IMR-90 (cell line): ENCODE measurements around the gene PAK1IP1. TPM values are rescaled to one million over a fixed set of nuclear protein-coding genes. Genes with fewer than 3 reads are reported as not detected.

Source experiments
- ATAC-seq: fragments of 200-7000 bp; cut with Tn5 transposase; 2 replicates; pipeline ENCODE4 v1.9.1; 2020; ENCODE audit warnings: low read depth, mild to moderate bottlenecking, moderate library complexity
- BruUV-seq: library from RNA; stranded (reverse); fragments of 400-500 nt; replicated peaks from 2 replicates; lab custom pipeline; 2021; lab: Mats Ljungman, UMichigan
- CTCF ChIA-PET: fragments of 300-600 bp; formaldehyde crosslinking; extraction: SDS; loops from one replicate; lab custom pipeline; 2021; ENCODE audit warnings: antibody characterized with exemption; lab: Yijun Ruan, JAX
- POLR2A ChIA-PET: fragments of 300-600 bp; sonication (Branson Sonifier 250); formaldehyde crosslinking; loops from one replicate; lab custom pipeline; 2022; ENCODE audit warnings: antibody characterized with exemption; ENCODE audit not compliant: unreplicated experiment; lab: Charles Lee
- DNase-seq: peaks from one replicate; pipeline ENCODE4 v3.0.0; 2013
- H2AFZ ChIP-seq: replicated peaks from 2 replicates; pipeline ENCODE3; 2013; ENCODE audit warnings: low read length, mild to moderate bottlenecking; ENCODE audit not compliant: poor library complexity
- H2AK5ac ChIP-seq: 2 replicates; pipeline ENCODE4 v1.6.1; 2013; ENCODE audit warnings: low read depth, low read length, inconsistent platforms
- H2AK9ac ChIP-seq: replicated peaks from 2 replicates; pipeline ENCODE3; 2013; ENCODE audit warnings: mild to moderate bottlenecking, low read depth, low read length, moderate library complexity; ENCODE audit not compliant: poor library complexity
- H2BK120ac ChIP-seq: 2 replicates; pipeline ENCODE4 v1.6.1; 2013; ENCODE audit warnings: low read depth, low read length, inconsistent platforms
- H2BK15ac ChIP-seq: 3 replicates; pipeline ENCODE4 v1.6.1; 2013; ENCODE audit warnings: low read depth, low read length, inconsistent platforms
- H2BK20ac ChIP-seq: 2 replicates; pipeline ENCODE4 v1.6.1; 2013; ENCODE audit warnings: low read depth, mild to moderate bottlenecking, inconsistent platforms, low read length, moderate library complexity
- H2BK5ac ChIP-seq: 2 replicates; pipeline ENCODE4 v1.6.1; 2013; ENCODE audit warnings: mild to moderate bottlenecking, low read depth, low read length, inconsistent platforms; ENCODE audit not compliant: poor library complexity, severe bottlenecking
- H3K14ac ChIP-seq: replicated peaks from 2 replicates; pipeline ENCODE4 v1.6.1; 2013; ENCODE audit warnings: low read depth, low read length, inconsistent platforms
- H3K18ac ChIP-seq: 2 replicates; pipeline ENCODE4 v1.6.1; 2013; ENCODE audit warnings: low read depth, low read length, control low read depth
- H3K23ac ChIP-seq: 2 replicates; pipeline ENCODE4 v1.6.1; 2013; ENCODE audit warnings: low read depth, low read length, inconsistent platforms
- H3K27ac ChIP-seq: 2 replicates; pipeline ENCODE4 v1.5.1; 2013; ENCODE audit warnings: mild to moderate bottlenecking, control low read depth, low read length; ENCODE audit not compliant: insufficient read depth
- H3K27me3 ChIP-seq: 2 replicates; pipeline ENCODE4 v1.6.1; 2013; ENCODE audit warnings: low read length; ENCODE audit not compliant: control insufficient read depth, insufficient read depth
- H3K36me3 ChIP-seq: 2 replicates; pipeline ENCODE4 v1.6.1; 2013; ENCODE audit warnings: low read length, mixed read lengths; ENCODE audit not compliant: control insufficient read depth, insufficient read depth
- H3K4ac ChIP-seq: 2 replicates; pipeline ENCODE4 v1.6.1; 2013; ENCODE audit warnings: low read depth, low read length, inconsistent platforms
- H3K4me1 ChIP-seq: 2 replicates; pipeline ENCODE4 v1.6.1; 2013; ENCODE audit warnings: low read length, mixed read lengths; ENCODE audit not compliant: control insufficient read depth, insufficient read depth
- H3K4me2 ChIP-seq: 2 replicates; pipeline ENCODE4 v1.6.1; 2013; ENCODE audit warnings: low read depth, mild to moderate bottlenecking, control low read depth, low read length, moderate library complexity
- H3K4me3 ChIP-seq: 2 replicates; pipeline ENCODE4 v1.5.1; 2013; ENCODE audit warnings: low read depth, mild to moderate bottlenecking, control low read depth, low read length, moderate library complexity; ENCODE audit not compliant: insufficient read depth
- H3K56ac ChIP-seq: 2 replicates; pipeline ENCODE4 v1.6.1; 2013; ENCODE audit warnings: low read length, inconsistent platforms; ENCODE audit not compliant: insufficient read depth; ENCODE audit errors: extremely low read depth
- H3K79me1 ChIP-seq, 2 experiments: 2 replicates each; pipeline ENCODE4 v1.6.1; 2013; ENCODE audit warnings: low read length in 2 of 2, inconsistent platforms in 1 of 2, low read depth in 1 of 2
- H3K9ac ChIP-seq: 2 replicates; pipeline ENCODE4 v1.6.1; 2013; ENCODE audit warnings: low read depth, low read length, control low read depth
- H3K9me1 ChIP-seq: 2 replicates; pipeline ENCODE4 v1.6.1; 2013; ENCODE audit warnings: low read length, inconsistent platforms; ENCODE audit not compliant: insufficient read depth
- H3K9me3 ChIP-seq: 2 replicates; pipeline ENCODE4 v1.6.1; 2013; ENCODE audit warnings: low read length; ENCODE audit not compliant: control insufficient read depth, insufficient read depth
- H4K20me1 ChIP-seq: 2 replicates; pipeline ENCODE4 v1.6.1; 2013; ENCODE audit warnings: low read length, inconsistent platforms; ENCODE audit not compliant: insufficient read depth
- H4K5ac ChIP-seq: 2 replicates; pipeline ENCODE4 v1.6.1; 2013; ENCODE audit warnings: mild to moderate bottlenecking, low read depth, low read length, control low read depth
- H4K8ac ChIP-seq, 2 experiments: 2 replicates each; pipeline ENCODE4 v1.6.1; 2013; ENCODE audit warnings: low read depth in 2 of 2, low read length in 2 of 2, control low read depth in 1 of 2, inconsistent platforms in 1 of 2
- H4K91ac ChIP-seq: 2 replicates; pipeline ENCODE4 v1.6.1; 2013; ENCODE audit warnings: low read depth, low read length, inconsistent platforms; ENCODE audit not compliant: insufficient read depth
- RAD21 ChIP-seq: IDR thresholded peaks from 2 replicates; pipeline ENCODE4 v1.6.1; 2012; ENCODE audit warnings: low read length, improper control_type of control experiment
- WGBS, 2 experiments: methylation state at CpG; one replicate each; pipeline versions ENCODE4 v1.1.5 to v1.1.7; 2013; ENCODE audit warnings: missing lambda C conversion rate in 2 of 2; ENCODE audit not compliant: insufficient read length in 1 of 2; ENCODE audit errors: extremely low coverage in 2 of 2; 5-methylcytosine and 5-hydroxymethylcytosine counted together
- dilution Hi-C: fragments of 300-500 bp; cut with HindIII; formaldehyde crosslinking; loops from one replicate; pipeline ENCODE4 v1.14.3; 2018; ENCODE audit warnings: low sequenced_read_pairs; ENCODE audit not compliant: unreplicated experiment
- in situ Hi-C: fragments of 300-500 bp; cut with MboI; formaldehyde crosslinking; loops from 3 replicates; pipeline ENCODE4 v1.14.3; 2019; ENCODE audit warnings: low sequenced_read_pairs, inconsistent platforms, mixed read lengths
- intact Hi-C: fragments of 100-400 bp; cut with micrococcal nuclease; formaldehyde crosslinking; loops from 2 replicates; pipeline ENCODE4 v1.10.0; 2022
- polyA plus RNA-seq, 3 experiments: library from polyadenylated mRNA; depleted of rRNA; stranded (reverse); fragments of >200 nt; gene quantifications; 2 replicates each; pipeline ENCODE4 v1.2.3, GENCODE V29; 2012; ENCODE audit warnings: low replicate concordance in 1 of 3
- total RNA-seq: library from RNA; depleted of rRNA; stranded (reverse); fragments of >200 nt; gene quantifications from 2 replicates; pipeline ENCODE4 v1.2.3, GENCODE V29; 2012

Gene PAK1IP1
- total and polyA plus RNA-seq, 2 of the 4 experiments (the other 2 are of a cell fraction) = 16.9 to 22.9 TPM

GRCh38 chr6:10692965-10693538 lies 1.7 kb upstream of the PAK1IP1 start:
- in situ Hi-C loops (no loop called here), intact Hi-C loops (loop anchor here (5.0 kb wide), 1 partner anchor 69 kb away; no protein-coding TSS in a partner anchor), dilution Hi-C loops (no loop called here)
- no peak for TF ChIP-seq RAD21
- no peak overlapping the region for H2BK15ac ChIP-seq
- peak overlapping the region; percentile 48 to 97; a peak in 2 of 4 replicates for H4K8ac ChIP-seq
- H2BK5ac ChIP-seq = no peak overlapping the region
- peak overlapping the region; percentile 52; the same call in 1 of the 2 replicates for H4K5ac ChIP-seq
- H3K9me1 ChIP-seq = no peaks in the 10 kb centered on the region
- H3K9ac ChIP-seq = no peak overlapping the region
- no peak overlapping the region for H3K4ac ChIP-seq
- no peaks in the 10 kb centered on the region; the same call in 1 of the 2 replicates for H3K27me3 ChIP-seq
- 100% methylated on average over 3 of the region's 8 CpGs; no CpG with 5 or more reads in 1 of the 2 experiments for WGBS, 2 experiments
- H3K4me1 ChIP-seq = peaks cover 2% of the 10 kb centered on the region; the same call in 1 of the 2 replicates
- no peak overlapping the region for H3K56ac ChIP-seq
- no peak overlapping the region for H2AK5ac ChIP-seq
- H2BK20ac ChIP-seq = no peak overlapping the region
- BruUV-seq = no TSS peak
- POLR2A ChIA-PET = no interaction called here
- no peak overlapping the region for H4K91ac ChIP-seq
- no peaks in the 10 kb centered on the region for H4K20me1 ChIP-seq
- 0 out of 2 replicates have a peak overlapping the region, but pooled peaks have one; percentile 82 for H3K4me3 ChIP-seq
- H3K27ac ChIP-seq = no peak overlapping the region
- H3K9me3 ChIP-seq = no peaks in the 10 kb centered on the region
- ATAC-seq (no peak), DNase-seq (no peak)
- CTCF ChIA-PET = no interaction called here
- H3K23ac ChIP-seq = peak overlapping the region; percentile 31; the same call in 1 of the 2 replicates
- no peak overlapping the region for H2BK120ac ChIP-seq
- H3K4me2 ChIP-seq = peak overlapping the region; percentile 84
- H2AFZ ChIP-seq = no peak overlapping the region
- H3K18ac ChIP-seq = no peak overlapping the region
- H3K36me3 ChIP-seq = no peaks in the 10 kb centered on the region; the same call in 1 of the 2 replicates
- no peak overlapping the region for H2AK9ac ChIP-seq
- peaks cover 18 to 36% of the 10 kb centered on the region in 2 experiments for H3K79me1 ChIP-seq
- H3K14ac ChIP-seq = no peak overlapping the region
